Prostate gland (tissue), 1 donor: Measurements from ENCODE around the gene SLIT3.

Experiments
- POLR2A ChIP-seq: fragments of 450-650 bp; IDR thresholded peaks from one replicate; pipeline ENCODE4 v1.6.1; 2016; ENCODE audit warnings: antibody characterized with exemption, mild to moderate bottlenecking
- POLR2AphosphoS5 ChIP-seq: sonication (generic); formaldehyde crosslinking; IDR thresholded peaks from one replicate; pipeline ENCODE4 v1.6.1; 2017; ENCODE audit warnings: antibody characterized with exemption

- TF ChIP-seq POLR2AphosphoS5: no peak
- no peak for TF ChIP-seq POLR2A
These were observed 39.9 kb downstream of the SLIT3 start for GRCh38 chr5:169260896-169261569.
